ENCODE results near the gene NF1. TPM values are rescaled to one million over a fixed set of nuclear protein-coding genes. Genes with fewer than 3 reads are reported as not detected.
"Not testable (repeated sequence)": the region's sequence is repeated elsewhere in the genome, so short reads cannot be mapped to it uniquely, and the experiment has no call there.

The NF1 gene
- total RNA-seq, 1 donor from 2014 or later = 66.7 TPM

GRCh38 chr17:31079731-31080130, 15.0 kb upstream of the NF1 start:
- Mint-ChIP-seq H3K4me3 (ENCODE audit: unreplicated experiment) (no peak overlapping the region), H3K36me3 (ENCODE audit: unreplicated experiment) (no peaks in the 10 kb centered on the region), H3K4me1 (ENCODE audit: unreplicated experiment) (peaks cover 3% of the 10 kb centered on the region), H3K27me3 (ENCODE audit: unreplicated experiment) (no peaks in the 10 kb centered on the region), H3K9me3 (ENCODE audit: unreplicated experiment) (no peaks in the 10 kb centered on the region), H3K27ac (ENCODE audit: unreplicated experiment) (no peak overlapping the region)
- TF ChIP-seq CTCF (IDR thresholded peaks at IDR 0.05) = no peak
- DNase-seq (ENCODE audit: extremely low spot score, unreplicated experiment) = no peak

- Mint-ChIP-seq H3K36me3 (ENCODE audit: unreplicated experiment) (no peaks in the 10 kb centered on the region), H3K4me1 (ENCODE audit: unreplicated experiment) (no peaks in the 10 kb centered on the region), H3K27ac (ENCODE audit: unreplicated experiment) (no peak overlapping the region), H3K4me3 (ENCODE audit: unreplicated experiment) (no peak overlapping the region), H3K27me3 (ENCODE audit: unreplicated experiment) (no peaks in the 10 kb centered on the region), H3K9me3 (ENCODE audit: unreplicated experiment) (no peaks in the 10 kb centered on the region)
- DNase-seq (ENCODE audit: extremely low spot score, unreplicated experiment) = no peak
- no peak for TF ChIP-seq CTCF (IDR thresholded peaks at IDR 0.05)
Observed at GRCh38 chr17:31085563-31085962, 9.2 kb upstream of the NF1 start.

GRCh38 chr17:31089471-31089870, 5.3 kb upstream of the NF1 start:
- H3K27me3 Mint-ChIP-seq (ENCODE audit: unreplicated experiment) = no peaks in the 10 kb centered on the region
- DNase-seq (ENCODE audit: extremely low spot score, unreplicated experiment) = no peak
- peaks cover 2% of the 10 kb centered on the region for H3K4me1 Mint-ChIP-seq (ENCODE audit: unreplicated experiment)
- no peak overlapping the region for H3K27ac Mint-ChIP-seq (ENCODE audit: unreplicated experiment)
- no peaks in the 10 kb centered on the region for H3K36me3 Mint-ChIP-seq (ENCODE audit: unreplicated experiment)
- no peaks in the 10 kb centered on the region for H3K9me3 Mint-ChIP-seq (ENCODE audit: unreplicated experiment)
- TF ChIP-seq CTCF (IDR thresholded peaks at IDR 0.05) = no peak
- no peak overlapping the region for H3K4me3 Mint-ChIP-seq (ENCODE audit: unreplicated experiment)

- not testable (repeated sequence) for H3K27me3 Mint-ChIP-seq (ENCODE audit: unreplicated experiment); H3K4me1 Mint-ChIP-seq (ENCODE audit: unreplicated experiment); H3K9me3 Mint-ChIP-seq (ENCODE audit: unreplicated experiment); H3K4me3 Mint-ChIP-seq (ENCODE audit: unreplicated experiment); DNase-seq (ENCODE audit: extremely low spot score, unreplicated experiment); H3K27ac Mint-ChIP-seq (ENCODE audit: unreplicated experiment); H3K36me3 Mint-ChIP-seq (ENCODE audit: unreplicated experiment)
Observed at GRCh38 chr17:31090650-31091049, 4.1 kb upstream of the NF1 start.

GRCh38 chr17:31092475-31093064, 2.2 kb upstream of the NF1 start:
- peaks cover 16% of the 10 kb centered on the region for H3K4me1 Mint-ChIP-seq (ENCODE audit: unreplicated experiment)
- no peaks in the 10 kb centered on the region for H3K9me3 Mint-ChIP-seq (ENCODE audit: unreplicated experiment)
- DNase-seq (ENCODE audit: extremely low spot score, unreplicated experiment) = no peak
- no peak overlapping the region for H3K4me3 Mint-ChIP-seq (ENCODE audit: unreplicated experiment)
- no peak overlapping the region for H3K27ac Mint-ChIP-seq (ENCODE audit: unreplicated experiment)
- no peak for TF ChIP-seq CTCF (IDR thresholded peaks at IDR 0.05)
- H3K36me3 Mint-ChIP-seq (ENCODE audit: unreplicated experiment) = no peaks in the 10 kb centered on the region
- no peaks in the 10 kb centered on the region for H3K27me3 Mint-ChIP-seq (ENCODE audit: unreplicated experiment)

All from osteocyte (in vitro differentiated cells).